HL-60 (cell line): ENCODE data around the gene CALHM6.

Experiments used
- CTCF ChIP-seq: IDR thresholded peaks from one replicate; pipeline ENCODE4 v1.5.1; 2011; ENCODE audit warnings: low read length, control low read depth, inconsistent platforms; ENCODE audit not compliant: insufficient read depth
- POLR2AphosphoS5 ChIP-seq: IDR thresholded peaks from 2 replicates; pipeline ENCODE4 v1.6.1; 2012; ENCODE audit warnings: low read depth
- REST ChIP-seq: IDR thresholded peaks from 2 replicates; pipeline ENCODE4 v1.6.1; 2012; ENCODE audit warnings: low read depth; ENCODE audit not compliant: insufficient replicate concordance

GRCh38 chr6:116433206-116433712 lies 27.9 kb upstream of the CALHM6 start:
- TF ChIP-seq POLR2AphosphoS5 (no peak), CTCF (no peak), REST (no peak)
